ENCODE data around the gene PLK2. TPM values are rescaled to one million over a fixed set of nuclear protein-coding genes. Genes with fewer than 3 reads are reported as not detected.
A peak's percentile ranks its signal among the peaks of the same experiment; 100 is the strongest.

The PLK2 gene
- total RNA-seq (2014; rRNA removed; shearing (Covaris generic)): 381 and 541 TPM in 2 replicates

DNA sequence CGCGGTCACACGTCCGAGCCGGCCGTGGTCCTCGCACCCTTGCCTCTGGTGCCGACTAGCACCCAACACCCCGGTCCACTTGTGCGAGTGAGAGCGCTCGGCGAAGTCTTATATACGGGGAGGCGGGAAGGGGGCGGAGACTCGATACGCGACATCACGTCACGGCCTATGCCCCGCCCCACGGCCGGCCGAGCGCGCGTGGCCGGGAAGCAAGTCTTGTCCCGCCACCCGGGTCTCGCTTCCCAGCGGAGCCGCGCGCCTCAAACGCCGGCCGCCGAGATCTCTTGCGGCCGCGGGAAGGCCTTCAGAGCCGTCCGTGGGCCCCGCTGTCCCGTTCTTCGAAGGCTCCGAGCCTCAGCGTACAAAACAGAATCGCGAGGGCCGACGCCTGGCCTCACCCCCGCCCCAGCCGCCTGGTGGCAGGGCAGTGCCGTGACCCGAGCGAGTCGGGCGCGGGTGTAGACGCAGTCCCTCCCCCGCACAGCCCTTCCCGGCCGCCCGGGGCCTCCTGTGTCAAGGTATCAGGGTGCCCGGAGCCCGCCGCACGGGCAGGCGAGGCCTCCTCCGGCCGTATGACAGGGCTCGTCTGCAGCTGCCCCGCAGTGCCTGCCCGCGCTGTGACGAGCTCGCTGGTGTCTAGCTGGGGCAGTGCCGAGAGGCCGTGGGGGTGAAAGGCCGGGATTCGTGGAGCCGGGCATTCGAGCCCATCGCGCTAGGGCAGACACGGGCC, at the start of gene PLK2:
Gene PLK2, minus strand, starts transcription at position 85 of the 730 bp plus-strand sequence. CDS start 127 bp downstream, outside the sequence.
- peak; percentile 83 for DNase-seq (ENCODE audit: low spot score)

DNA sequence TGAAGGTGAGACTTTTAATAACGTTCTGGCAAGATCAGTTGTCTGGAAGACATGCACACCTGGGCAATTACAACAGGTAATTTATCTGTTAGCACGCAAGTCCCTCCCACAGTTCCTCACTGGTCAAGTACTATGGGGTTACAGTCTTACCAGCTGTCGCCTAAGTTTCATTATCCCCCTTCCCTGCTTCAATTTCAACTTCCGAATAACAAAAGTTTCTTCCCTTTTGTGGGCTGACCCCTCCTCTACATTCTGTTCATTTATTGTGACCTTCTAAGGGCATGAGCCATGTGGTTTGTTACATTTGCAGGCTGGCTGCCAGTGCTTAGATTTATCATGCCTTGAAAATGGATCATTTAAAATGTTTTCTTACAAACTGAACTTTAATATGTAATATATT, 47.8 kb upstream of the PLK2 start:
- DNase-seq (ENCODE audit: low spot score): no peak

DNA sequence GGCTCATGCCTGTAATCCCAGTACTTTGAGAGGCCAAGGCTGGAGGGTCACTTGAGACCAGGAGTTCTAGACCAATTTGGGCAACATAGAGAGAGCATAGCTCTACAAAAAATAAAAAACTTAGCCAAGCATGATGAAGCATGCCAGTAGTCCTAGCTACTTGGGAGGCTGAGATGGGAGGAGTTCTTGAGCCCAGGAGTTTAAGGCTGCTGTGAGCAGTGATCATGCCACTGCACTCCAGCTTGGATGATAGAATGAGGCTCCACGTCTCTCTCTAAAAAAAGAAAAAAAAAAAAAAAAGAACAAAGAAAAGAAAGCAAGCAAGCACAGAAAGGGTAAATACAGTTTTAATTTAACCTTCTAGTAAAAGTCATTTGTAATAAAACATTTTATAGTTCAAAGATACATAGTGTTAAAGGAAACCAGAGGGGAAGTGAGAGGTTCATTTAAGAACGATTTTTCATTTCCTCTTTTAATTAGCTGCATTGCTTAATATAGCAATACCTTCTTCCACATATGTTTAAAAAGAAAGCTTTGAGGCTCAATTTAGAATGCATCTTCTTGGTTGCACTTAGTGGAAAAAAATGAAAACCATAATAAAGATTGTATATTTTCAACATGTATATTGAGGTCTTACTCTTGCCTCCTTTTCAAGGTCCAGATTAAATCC, 46.2 kb upstream of the PLK2 start:
- DNase-seq (ENCODE audit: low spot score): no peak

DNA sequence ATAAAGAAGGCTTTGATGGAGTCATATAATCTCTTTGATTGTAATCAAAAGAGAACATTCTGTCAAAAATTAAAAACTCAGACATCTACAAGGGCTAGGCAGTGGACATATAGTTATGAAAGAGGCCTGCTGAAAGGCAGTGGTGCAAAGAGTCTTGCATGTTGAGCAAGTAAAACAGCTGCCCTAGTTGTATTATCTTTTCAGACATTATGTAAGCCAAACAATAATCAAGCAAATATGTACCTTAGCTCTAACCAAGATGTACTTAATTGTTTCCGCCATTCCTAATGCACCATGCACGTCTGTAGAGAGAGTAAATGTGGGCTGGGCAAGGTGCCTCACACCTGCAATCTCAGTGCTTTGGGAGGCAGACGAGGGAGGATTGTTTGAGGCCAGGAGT, 45.6 kb upstream of the PLK2 start:
- no peak for DNase-seq (ENCODE audit: low spot score)

DNA sequence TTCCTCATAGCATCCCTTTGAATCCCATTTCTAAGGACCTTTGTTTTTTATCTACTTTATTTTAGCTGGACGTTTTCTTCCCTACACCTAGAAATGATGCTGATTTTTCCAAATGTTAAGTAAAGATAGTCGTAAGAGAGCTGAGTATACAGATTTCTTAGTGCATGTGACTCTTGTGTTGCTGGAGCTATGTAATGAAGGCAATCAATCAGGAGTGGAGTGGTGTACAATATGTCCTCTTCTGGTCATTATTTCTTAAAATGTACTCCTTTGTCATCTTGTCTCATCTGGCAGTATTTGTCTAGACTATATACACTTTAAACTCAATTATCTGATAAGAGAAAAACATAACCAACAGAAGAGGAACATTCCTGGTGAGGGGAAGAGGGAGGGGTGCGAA, 44.9 kb upstream of the PLK2 start:
- DNase-seq (ENCODE audit: low spot score): no peak

DNA sequence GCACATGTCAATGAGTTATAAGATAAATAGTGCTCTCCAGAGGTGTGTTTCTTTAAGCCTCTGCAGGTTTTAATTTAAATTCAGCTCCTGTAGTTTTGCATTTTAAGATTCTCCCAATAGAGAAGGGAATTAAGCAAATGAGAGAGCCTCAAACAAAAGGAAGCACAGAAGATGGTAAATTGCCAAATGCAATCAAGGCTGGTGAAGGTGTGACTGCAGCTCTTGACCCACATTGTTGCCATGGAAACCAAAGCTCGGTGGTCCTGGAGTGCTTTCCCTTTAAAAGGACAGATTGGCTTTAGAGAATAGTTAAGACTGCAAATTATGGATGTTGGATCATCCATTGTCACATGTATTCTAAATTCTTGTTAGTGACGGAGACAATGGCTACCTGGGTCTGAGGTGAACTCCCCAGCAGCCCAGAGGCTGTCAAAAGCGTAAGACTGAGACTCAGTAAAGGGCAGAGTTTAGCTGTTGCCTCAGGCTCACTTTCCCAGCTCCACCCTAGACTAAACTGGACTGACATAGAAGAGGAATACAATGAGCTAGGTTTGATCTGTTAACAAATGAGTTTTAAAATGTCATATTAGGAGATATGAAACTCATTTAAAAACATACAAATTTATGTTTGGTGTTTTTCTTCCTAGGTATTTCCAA, 43.6 kb upstream of the PLK2 start:
- DNase-seq (ENCODE audit: low spot score): no peak

DNA sequence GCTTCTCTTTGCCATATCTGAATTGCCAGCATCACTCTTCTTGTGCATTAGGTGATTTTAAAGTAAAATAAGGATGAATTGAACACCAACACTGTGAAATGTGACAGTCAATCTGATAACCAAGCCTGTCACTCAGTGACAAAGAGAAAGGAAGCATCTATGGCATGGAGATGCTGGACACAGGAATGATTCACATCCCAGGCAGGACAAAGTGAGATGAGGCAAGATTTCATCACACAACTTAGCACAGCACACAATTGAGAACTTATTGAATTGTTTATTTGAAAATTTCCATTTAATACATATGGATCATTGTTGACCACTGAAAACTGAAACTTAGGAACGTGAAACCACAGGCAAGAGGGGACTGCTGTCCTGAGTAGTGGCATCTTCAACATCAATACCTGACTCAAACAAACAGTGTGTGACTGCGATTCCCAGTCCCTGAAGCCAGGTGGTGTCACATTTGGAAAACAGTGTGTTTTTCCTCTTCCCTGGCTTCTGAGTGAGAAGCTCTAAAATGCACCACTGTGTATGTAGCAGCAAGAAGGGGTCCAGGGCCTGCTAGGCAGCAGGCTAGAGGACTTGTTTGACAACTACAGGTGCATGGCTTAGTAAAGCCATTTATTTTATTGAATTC, 42.0 kb upstream of the PLK2 start:
- no peak for DNase-seq (ENCODE audit: low spot score)

DNA sequence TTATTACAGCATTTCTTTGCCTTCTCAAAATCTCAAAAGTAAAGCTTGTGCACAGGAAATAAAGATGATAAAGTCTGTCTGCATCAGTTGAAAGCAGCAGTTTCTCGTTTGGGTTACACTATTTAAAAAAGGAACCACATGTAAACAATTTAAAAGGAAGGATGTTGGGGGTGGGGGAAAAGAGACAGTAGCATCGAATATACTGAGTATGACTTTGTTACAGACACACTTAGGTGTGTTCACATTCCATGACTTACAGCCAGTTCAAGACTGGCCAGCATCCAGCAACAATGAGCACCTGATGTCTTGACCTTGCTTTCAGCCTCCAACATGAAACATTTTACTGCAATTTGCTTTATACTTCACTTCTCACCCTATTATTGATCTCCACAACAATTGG, 40.1 kb upstream of the PLK2 start:
- no peak for DNase-seq (ENCODE audit: low spot score)

DNA sequence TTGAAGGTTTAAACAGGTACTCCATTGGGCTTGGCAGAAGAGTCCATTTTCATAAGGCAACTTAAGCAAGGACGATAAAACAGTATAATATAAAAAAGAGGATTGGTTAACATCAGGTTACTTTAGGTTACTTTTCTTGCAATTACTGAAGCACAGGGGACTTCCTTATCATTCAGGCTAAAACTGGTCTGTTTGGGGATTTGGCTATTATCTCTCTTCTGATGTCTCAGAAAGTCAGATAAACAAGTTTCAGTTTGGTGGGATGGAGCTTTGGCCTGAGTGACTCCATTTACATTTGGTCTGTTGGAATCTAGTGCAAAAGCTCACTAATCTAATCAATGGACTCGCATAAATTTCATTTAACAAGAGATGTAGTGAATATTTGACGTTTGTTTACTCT, 39.3 kb upstream of the PLK2 start:
- DNase-seq (ENCODE audit: low spot score): no peak

DNA sequence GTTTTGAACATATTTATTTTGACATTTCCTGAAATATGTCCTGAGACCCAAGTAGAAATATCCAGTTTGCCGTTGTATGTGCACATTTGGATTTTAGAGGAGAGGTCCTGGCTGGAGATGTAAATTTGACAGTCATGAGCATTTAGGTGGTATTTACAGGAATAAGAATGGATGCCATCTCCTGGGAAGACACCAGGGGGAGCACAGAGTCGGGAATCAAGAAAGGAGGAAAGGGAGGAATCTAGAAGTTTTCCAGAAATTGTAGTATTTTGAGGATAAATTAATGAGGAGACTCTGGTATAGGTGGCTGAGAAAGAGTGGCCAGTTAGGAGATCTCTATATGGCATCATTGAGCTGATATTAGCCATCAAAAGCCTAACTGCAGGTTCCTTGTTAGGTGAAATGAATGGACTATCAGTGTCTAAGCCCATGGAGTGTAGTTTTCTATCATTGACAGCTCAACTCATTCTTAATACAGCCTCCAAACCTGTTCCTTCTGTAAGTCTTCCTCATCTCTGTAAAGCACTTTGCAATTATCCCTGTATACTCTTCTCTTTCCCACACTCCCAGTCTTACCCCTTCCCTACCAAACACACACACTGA, 38.6 kb upstream of the PLK2 start:
- peak; percentile 6 for DNase-seq (ENCODE audit: low spot score)

DNA sequence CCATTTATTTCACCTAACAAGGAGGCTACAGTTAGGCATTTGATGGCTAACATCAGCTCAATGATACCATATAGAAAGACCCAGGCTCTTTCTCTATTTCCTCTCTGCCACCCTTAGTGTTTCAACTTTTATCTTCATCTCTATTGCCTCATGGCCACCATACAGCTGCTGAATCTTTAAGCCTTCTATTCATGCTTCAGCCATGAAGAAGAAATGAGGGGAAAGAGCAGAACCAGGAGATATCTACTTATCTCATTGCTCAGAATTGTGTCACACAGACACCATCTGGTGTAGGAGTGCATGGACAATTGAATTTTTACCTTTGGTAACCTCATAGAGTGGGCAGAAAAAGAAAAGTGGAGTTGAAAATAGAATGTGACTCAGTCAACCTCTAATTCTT, 38.0 kb upstream of the PLK2 start:
- DNase-seq (ENCODE audit: low spot score): no peak

DNA sequence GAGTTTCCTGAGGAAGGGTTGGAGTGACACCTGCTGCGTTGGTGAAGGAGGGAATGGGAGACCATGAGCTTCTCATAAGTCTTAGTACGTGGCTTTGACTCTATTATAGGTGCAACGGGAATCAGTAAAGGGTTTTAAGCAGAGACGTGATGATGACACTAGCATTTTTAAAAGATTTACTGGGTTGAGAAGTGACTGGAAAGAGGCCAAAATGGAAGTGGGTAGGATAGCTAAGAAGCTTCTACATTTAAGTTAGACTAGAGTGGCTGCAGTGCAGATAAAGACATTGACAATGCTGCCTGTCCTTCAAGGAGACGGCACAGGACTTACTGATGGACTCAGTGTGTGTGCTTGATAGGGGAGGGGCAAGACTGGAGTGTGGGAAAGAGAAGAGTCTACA, 37.5 kb upstream of the PLK2 start:
- no peak for DNase-seq (ENCODE audit: low spot score)

DNA sequence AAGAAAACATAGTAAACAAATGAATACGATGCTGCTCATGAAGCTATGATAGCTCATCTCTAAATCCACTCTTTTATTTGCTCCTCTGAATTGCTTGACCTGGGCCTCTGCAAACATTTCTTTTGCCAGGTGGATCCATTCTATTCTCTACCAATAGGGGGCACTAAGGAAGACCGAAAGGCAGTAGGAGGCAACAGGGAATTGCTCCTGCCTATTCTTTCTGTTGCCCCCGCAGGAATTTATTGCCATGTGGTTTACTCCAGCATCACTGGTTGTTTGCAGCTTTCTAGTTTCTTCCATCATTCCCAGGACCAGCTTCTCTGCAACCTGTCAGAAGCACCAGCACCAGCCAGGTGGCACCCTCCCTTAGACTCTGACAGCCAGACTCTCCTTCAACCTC, 36.6 kb upstream of the PLK2 start:
- no peak for DNase-seq (ENCODE audit: low spot score)

DNA sequence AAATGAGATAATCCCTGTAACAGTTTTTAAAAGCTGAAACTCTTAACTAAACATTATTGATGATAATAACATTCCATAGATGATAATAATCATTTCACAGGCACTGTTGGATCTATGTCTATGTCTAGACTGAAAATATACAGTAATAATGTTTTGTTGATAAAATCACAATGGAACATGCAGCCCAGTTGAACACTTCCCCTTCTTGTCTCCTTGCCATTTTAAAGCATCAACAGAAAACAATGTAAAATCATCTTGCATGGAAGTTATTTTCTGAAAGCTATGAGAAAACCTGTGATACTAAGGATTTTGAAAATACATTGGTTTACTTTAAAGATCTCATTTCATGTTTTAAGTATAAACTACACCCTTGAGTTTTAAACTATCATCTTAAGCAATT, 33.3 kb upstream of the PLK2 start:
- DNase-seq (ENCODE audit: low spot score): no peak

DNA sequence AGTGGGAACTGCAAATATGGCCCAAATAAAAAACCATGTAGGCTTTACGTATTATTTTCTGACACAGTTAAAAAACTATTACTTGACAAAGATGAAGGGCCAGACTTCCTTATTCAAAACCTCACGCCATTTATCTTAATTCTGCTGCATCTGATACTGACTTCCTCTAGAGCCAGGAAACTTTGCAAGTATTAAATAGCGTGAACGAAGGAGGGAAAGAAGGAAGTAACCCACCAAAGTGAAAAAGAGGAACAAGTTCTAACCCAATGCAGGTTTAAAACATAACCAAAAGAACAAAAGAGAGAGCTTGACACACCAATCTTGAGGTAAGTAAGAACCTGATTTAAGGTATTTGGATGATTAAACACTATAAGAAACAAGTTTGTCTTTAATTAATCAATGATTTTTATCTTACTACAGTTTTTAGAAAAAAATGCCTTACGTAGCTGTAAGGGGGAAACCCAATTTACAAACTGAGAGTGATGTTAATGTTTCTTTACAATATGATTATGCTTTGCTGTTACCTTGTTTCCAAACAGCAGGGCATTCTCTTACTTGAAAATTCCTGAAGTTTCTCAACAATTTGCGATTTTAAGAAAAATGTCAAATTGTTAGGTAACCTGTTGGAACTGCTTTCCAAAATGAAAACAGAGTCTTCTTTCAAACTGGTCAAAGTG, 31.5 kb upstream of the PLK2 start, which contains the start of gene GAPT:
Gene GAPT, plus strand, starts transcription at position 220 of the 677 bp plus-strand sequence. CDS start 3,102 bp downstream, outside the sequence.
- no peak for DNase-seq (ENCODE audit: low spot score)

DNA sequence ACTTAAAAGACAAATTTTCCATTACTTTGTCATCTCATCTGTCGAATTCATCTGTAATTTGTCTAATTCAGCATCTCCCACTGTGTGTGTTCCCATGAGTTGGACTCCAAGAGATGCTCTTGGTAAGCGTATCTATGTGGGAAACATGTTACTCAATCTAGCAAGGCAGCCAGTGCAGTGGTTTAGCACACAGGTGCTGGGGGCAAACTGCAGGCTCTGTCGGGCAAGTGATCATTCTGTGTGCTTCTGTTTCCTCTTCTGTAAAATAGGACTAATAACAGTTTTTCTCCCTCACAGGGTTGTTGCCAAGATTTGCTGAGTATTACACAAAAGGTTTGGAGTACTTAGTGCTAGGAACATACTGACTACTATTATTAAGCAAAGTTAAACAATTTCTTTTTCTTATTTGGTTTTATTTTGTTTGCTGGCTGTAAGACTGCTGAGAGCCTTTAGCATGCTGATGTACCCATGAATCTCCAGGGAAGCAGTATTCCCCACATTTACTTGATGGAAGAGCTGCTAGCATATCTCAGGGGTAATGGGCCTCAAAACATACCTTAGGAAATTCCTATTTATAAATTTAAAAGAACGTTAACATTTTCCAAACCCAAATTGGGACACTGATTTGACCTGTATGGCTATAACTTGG, 30.6 kb upstream of the PLK2 start:
- no peak for DNase-seq (ENCODE audit: low spot score)

DNA sequence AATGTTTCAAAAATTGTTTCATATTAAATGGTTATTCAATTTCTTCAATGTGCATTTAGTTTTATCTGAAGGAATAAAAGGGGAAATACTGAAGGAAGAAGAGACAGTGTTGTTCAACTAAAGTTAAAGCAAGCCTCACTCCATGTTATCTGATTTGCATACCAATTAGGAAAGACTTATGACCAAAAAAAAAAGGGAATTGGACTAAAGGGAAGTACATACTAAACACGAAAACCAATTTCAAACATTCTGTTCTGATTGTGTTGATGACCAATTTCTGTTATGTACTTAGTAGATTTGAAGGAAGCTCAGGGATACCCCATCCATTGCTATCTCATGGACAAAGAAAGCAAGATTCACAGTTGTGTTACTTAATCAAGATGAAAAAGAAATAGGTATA, 26.4 kb upstream of the PLK2 start:
- no peak for DNase-seq (ENCODE audit: low spot score)

DNA sequence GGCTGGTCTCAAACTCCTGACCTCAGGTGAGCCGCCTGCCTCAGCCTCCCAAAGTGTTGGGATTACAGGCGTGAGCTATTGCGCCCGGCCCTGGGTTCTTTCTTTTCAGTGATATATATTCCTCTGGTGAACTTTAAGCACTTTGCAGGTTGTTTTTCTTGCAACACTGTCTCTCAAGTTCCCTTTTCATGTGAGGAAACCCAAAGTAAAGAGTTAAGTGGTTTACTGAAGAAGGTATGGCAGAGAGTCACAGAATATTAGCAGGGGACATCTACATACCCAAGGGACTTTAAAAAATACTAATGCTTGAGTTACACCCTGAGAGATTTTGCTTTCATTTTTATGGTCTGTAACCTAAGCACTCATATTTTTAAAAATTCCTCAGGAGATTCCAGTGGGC, 24.6 kb upstream of the PLK2 start:
- DNase-seq (ENCODE audit: low spot score): no peak

DNA sequence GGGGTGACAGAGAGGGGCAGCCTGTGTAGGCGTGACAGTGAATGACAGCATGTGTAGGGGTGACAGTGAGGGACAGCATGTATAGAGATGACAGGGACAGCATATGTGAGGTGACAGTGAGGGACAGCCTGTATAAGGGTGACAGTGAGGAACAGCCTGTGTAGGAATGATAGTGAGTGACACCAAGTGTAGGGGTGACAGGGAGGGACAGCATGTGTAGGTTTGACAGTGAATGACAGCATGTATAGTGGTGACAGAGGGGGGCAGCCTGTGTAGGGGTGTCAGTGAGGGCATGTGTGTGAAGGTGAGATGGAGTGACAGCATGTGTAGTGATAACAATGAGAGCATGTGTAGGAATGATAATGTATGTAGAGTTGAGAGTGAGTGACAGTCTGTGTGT, 22.6 kb upstream of the PLK2 start:
- no peak for DNase-seq (ENCODE audit: low spot score)

DNA sequence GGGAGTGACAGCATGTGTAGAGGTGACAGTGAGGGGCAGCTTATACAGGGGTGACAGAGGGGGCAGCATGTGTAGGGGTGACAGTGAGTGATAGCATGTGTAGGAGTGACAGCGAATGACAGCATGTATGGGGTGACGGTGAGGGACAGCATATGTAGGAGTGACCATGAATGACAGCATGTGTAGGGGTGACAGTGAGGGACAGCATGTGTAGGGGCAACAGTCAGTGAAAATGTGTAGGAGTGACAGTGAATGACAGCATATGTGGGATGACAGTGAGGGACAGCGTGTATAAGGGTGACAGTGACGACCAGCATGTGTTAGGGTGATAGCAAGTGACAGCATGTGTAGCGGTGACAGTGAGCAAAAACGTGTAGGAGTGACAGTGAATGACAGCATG, 21.9 kb upstream of the PLK2 start:
- no peak for DNase-seq (ENCODE audit: low spot score)
